Measurements from ENCODE around the gene TRMT1.

- no peak for TF ChIP-seq CTCF (conservative IDR thresholded peaks at IDR 0.05; ENCODE audit: low read depth, low read length)
- no peak for TF ChIP-seq EZH2 (IDR thresholded peaks at IDR 0.05; ENCODE audit: low read length, unreplicated experiment)
- no peak for TF ChIP-seq EZH2phosphoT487 (IDR thresholded peaks at IDR 0.05; ENCODE audit: borderline replicate concordance, low read length)
These were observed 46.9 kb downstream of the TRMT1 start for GRCh38 chr19:13069415-13070359.

Measured in PC-3 (cell line).